Neural cell (in vitro differentiated cells): Measurements from ENCODE around the gene ANKRD55. TPM values are rescaled to one million over a fixed set of nuclear protein-coding genes. Genes with fewer than 3 reads are reported as not detected.

Experiments
- H2AFZ ChIP-seq: fragments of 200-600, 300-800 bp; sonication (generic), shearing (Covaris generic); 2 replicates; pipeline ENCODE4 v1.6.0; 2014; ENCODE audit warnings: low read depth, mild to moderate bottlenecking, antibody characterized with exemption, low read length, moderate library complexity
- H3F3A ChIP-seq: fragments of 200-600 bp; shearing (Covaris generic); 2 replicates; pipeline ENCODE4 v1.6.1; 2016; ENCODE audit warnings: mild to moderate bottlenecking, moderate library complexity, mixed read lengths, antibody characterized with exemption, low read length; ENCODE audit not compliant: insufficient read depth, poor library complexity, severe bottlenecking
- H3K27ac ChIP-seq: fragments of 200-600, 300-800 bp; sonication (generic), shearing (Covaris generic); 2 replicates; pipeline ENCODE4 v1.5.1; 2014; ENCODE audit warnings: mild to moderate bottlenecking, low read length, moderate library complexity
- H3K27me3 ChIP-seq: fragments of 300-800, 200-600 bp; sonication (generic), shearing (Covaris generic); 2 replicates; pipeline ENCODE4 v1.6.0; 2014; ENCODE audit warnings: mild to moderate bottlenecking, low read depth, low read length, moderate library complexity; ENCODE audit not compliant: insufficient read depth
- H3K36me3 ChIP-seq: fragments of 300-800, 200-600 bp; sonication (generic), shearing (Covaris generic); 2 replicates; pipeline ENCODE4 v1.5.1; 2014; ENCODE audit warnings: mild to moderate bottlenecking, antibody characterized with exemption, low read length, moderate library complexity; ENCODE audit not compliant: insufficient read depth
- H3K4me2 ChIP-seq: fragments of 300-800, 200-600 bp; sonication (generic), shearing (Covaris generic); 2 replicates; pipeline ENCODE4 v1.6.0; 2014; ENCODE audit warnings: mild to moderate bottlenecking, low read length
- H3K4me3 ChIP-seq: fragments of 300-800, 200-600 bp; sonication (generic), shearing (Covaris generic); 2 replicates; pipeline ENCODE4 v1.5.1; 2014; ENCODE audit warnings: mild to moderate bottlenecking, low read length, moderate library complexity
- H3K79me2 ChIP-seq: fragments of 200-600 bp; shearing (Covaris generic); replicated peaks from 2 replicates; pipeline ENCODE4 v1.6.0; 2014; ENCODE audit warnings: mild to moderate bottlenecking, low read length, moderate library complexity; ENCODE audit not compliant: insufficient read depth
- H3K9ac ChIP-seq: fragments of 300-800, 200-600 bp; sonication (generic), shearing (Covaris generic); 2 replicates; pipeline ENCODE4 v1.6.1; 2016; ENCODE audit warnings: mild to moderate bottlenecking, low read length, mixed read lengths
- H3K9me2 ChIP-seq: fragments of 200-600 bp; shearing (Covaris generic); 2 replicates; pipeline ENCODE4 v1.6.1; 2016; ENCODE audit warnings: mild to moderate bottlenecking, low read length, mixed read lengths; ENCODE audit not compliant: insufficient read depth
- H3K9me3 ChIP-seq: fragments of 200-600, 300-800 bp; sonication (generic), shearing (Covaris generic); 2 replicates; pipeline ENCODE4 v1.6.1; 2016; ENCODE audit warnings: mild to moderate bottlenecking, mixed run types, low read length, moderate library complexity, mixed read lengths
- H4K20me1 ChIP-seq: fragments of 200-600 bp; shearing (Covaris generic); 2 replicates; pipeline ENCODE4 v1.6.1; 2016; ENCODE audit warnings: mild to moderate bottlenecking, mixed run types; ENCODE audit not compliant: insufficient read depth
- CTCF ChIP-seq: fragments of 450-650 bp; IDR thresholded peaks from 2 replicates; pipeline ENCODE4 v1.5.1; 2014; ENCODE audit warnings: antibody characterized with exemption, mild to moderate bottlenecking, moderate library complexity; ENCODE audit not compliant: poor library complexity, severe bottlenecking
- EP300 ChIP-seq: fragments of 450-650 bp; conservative IDR thresholded peaks from 2 replicates; pipeline ENCODE4 v1.6.1; 2014; ENCODE audit warnings: antibody characterized with exemption, mild to moderate bottlenecking, moderate library complexity; ENCODE audit not compliant: poor library complexity, severe bottlenecking
- EZH2 ChIP-seq: fragments of 200-600, 300-800 bp; shearing (Covaris generic), sonication (generic); IDR thresholded peaks from 2 replicates; pipeline ENCODE4 v1.6.1; 2014; ENCODE audit warnings: antibody characterized with exemption, low read length, borderline replicate concordance, mild to moderate bottlenecking; ENCODE audit not compliant: insufficient read depth, poor library complexity, severe bottlenecking
- MXI1 ChIP-seq: fragments of 450-650 bp; conservative IDR thresholded peaks from 2 replicates; pipeline ENCODE4 v1.6.1; 2014; ENCODE audit warnings: antibody characterized with exemption, mild to moderate bottlenecking; ENCODE audit not compliant: poor library complexity, severe bottlenecking
- POLR2AphosphoS5 ChIP-seq: IDR thresholded peaks from 2 replicates; pipeline ENCODE4 v1.6.1; 2012
- RAD21 ChIP-seq: fragments of 450-650 bp; conservative IDR thresholded peaks from 2 replicates; pipeline ENCODE4 v1.6.1; 2014; ENCODE audit warnings: antibody characterized with exemption, mild to moderate bottlenecking, moderate library complexity
- REST ChIP-seq: IDR thresholded peaks from 2 replicates; pipeline ENCODE4 v1.6.1; 2012; ENCODE audit warnings: borderline replicate concordance
- SMC3 ChIP-seq: fragments of 450-650 bp; conservative IDR thresholded peaks from 2 replicates; pipeline ENCODE4 v1.6.1; 2014; ENCODE audit warnings: antibody characterized with exemption, mild to moderate bottlenecking, moderate library complexity; ENCODE audit not compliant: poor library complexity
- TAF1 ChIP-seq: IDR thresholded peaks from 2 replicates; pipeline ENCODE4 v1.6.1; 2012; ENCODE audit warnings: low read depth
- polyA plus RNA-seq: library from polyadenylated mRNA; depleted of rRNA; stranded (reverse); fragments of >200 nt; gene quantifications from 2 replicates; pipeline ENCODE4 v1.2.3, GENCODE V29; 2014

ANKRD55 gene
- polyA plus RNA-seq, 1 donor from 2014 or later = 49.8 TPM

- no peaks in the 10 kb centered on the region for H3K9me3 ChIP-seq
- no peak overlapping the region for H3K27ac ChIP-seq
- no peak overlapping the region for H3K4me2 ChIP-seq
- no peaks in the 10 kb centered on the region for H4K20me1 ChIP-seq
- H2AFZ ChIP-seq = no peak overlapping the region
- no peak overlapping the region for H3K4me3 ChIP-seq
- no peaks in the 10 kb centered on the region for H3F3A ChIP-seq
- TF ChIP-seq EZH2 = no peak
- TF ChIP-seq MXI1 = no peak
- no peak for TF ChIP-seq REST
- TF ChIP-seq RAD21 = no peak
- TF ChIP-seq SMC3 = no peak
- TF ChIP-seq POLR2AphosphoS5 = no peak
- TF ChIP-seq CTCF = no peak
- TF ChIP-seq TAF1 = no peak
- no peak for TF ChIP-seq EP300
- no peaks in the 10 kb centered on the region for H3K27me3 ChIP-seq
- no peaks in the 10 kb centered on the region for H3K36me3 ChIP-seq
- H3K9me2 ChIP-seq = no peaks in the 10 kb centered on the region
- no peak overlapping the region for H3K9ac ChIP-seq
- H3K79me2 ChIP-seq = no peaks in the 10 kb centered on the region
Observed at GRCh38 chr5:56115589-56115988, 117.5 kb downstream of the ANKRD55 start.

- no peak overlapping the region for H3K4me3 ChIP-seq
- H2AFZ ChIP-seq = no peak overlapping the region
- H3K4me2 ChIP-seq = no peak overlapping the region
- no peaks in the 10 kb centered on the region for H3K27me3 ChIP-seq
- H3F3A ChIP-seq = no peaks in the 10 kb centered on the region
- no peaks in the 10 kb centered on the region for H3K9me3 ChIP-seq
- H4K20me1 ChIP-seq = no peaks in the 10 kb centered on the region
- H3K9ac ChIP-seq = no peak overlapping the region
- H3K79me2 ChIP-seq = no peaks in the 10 kb centered on the region
- no peaks in the 10 kb centered on the region for H3K9me2 ChIP-seq
- H3K27ac ChIP-seq = no peak overlapping the region
- TF ChIP-seq SMC3 = no peak
- TF ChIP-seq POLR2AphosphoS5 = no peak
- TF ChIP-seq REST = no peak
- no peak for TF ChIP-seq MXI1
- TF ChIP-seq EZH2 = no peak
- no peak for TF ChIP-seq EP300
- no peak for TF ChIP-seq TAF1
- no peak for TF ChIP-seq CTCF
- no peak for TF ChIP-seq RAD21
- no peaks in the 10 kb centered on the region for H3K36me3 ChIP-seq
Observed at GRCh38 chr5:56112526-56113121, 120.5 kb downstream of the ANKRD55 start.
